GM23248 (cell line): ENCODE results near the gene NGB. TPM values are rescaled to one million over a fixed set of nuclear protein-coding genes. Genes with fewer than 3 reads are reported as not detected.

Experiments used
- DNase-seq: peaks from one replicate; pipeline ENCODE4 v3.0.0-alpha.2; 2015
- H2AFZ ChIP-seq: fragments of 200-600 bp; sonication (generic); 2 replicates; pipeline ENCODE4 v1.6.1; 2016; ENCODE audit warnings: antibody characterized with exemption
- H3F3A ChIP-seq: fragments of 200-600 bp; sonication (generic); 2 replicates; pipeline ENCODE4 v1.6.1; 2016; ENCODE audit warnings: mild to moderate bottlenecking, antibody characterized with exemption, mixed run types; ENCODE audit not compliant: insufficient read depth
- H3K27ac ChIP-seq: fragments of 200-600 bp; sonication (generic); 2 replicates; pipeline ENCODE4 v1.5.1; 2016; ENCODE audit warnings: mild to moderate bottlenecking
- H3K27me3 ChIP-seq: fragments of 200-600 bp; sonication (generic); replicated peaks from 2 replicates; pipeline ENCODE4 v1.6.1; 2016; ENCODE audit warnings: mild to moderate bottlenecking; ENCODE audit not compliant: insufficient read depth
- H3K36me3 ChIP-seq: fragments of 200-600 bp; sonication (generic); 2 replicates; pipeline ENCODE4 v1.6.1; 2016; ENCODE audit warnings: low read depth, mild to moderate bottlenecking
- H3K4me1 ChIP-seq: fragments of 200-600 bp; sonication (generic); 2 replicates; pipeline ENCODE4 v1.6.1; 2016; ENCODE audit warnings: mild to moderate bottlenecking; ENCODE audit not compliant: insufficient read depth
- H3K4me2 ChIP-seq: fragments of 200-600 bp; sonication (generic); one replicate; pipeline ENCODE4 v1.6.1; 2016; ENCODE audit warnings: mild to moderate bottlenecking; ENCODE audit not compliant: unreplicated experiment
- H3K4me3 ChIP-seq: fragments of 200-600 bp; sonication (generic); 2 replicates; pipeline ENCODE4 v1.5.1; 2016; ENCODE audit warnings: mild to moderate bottlenecking
- H3K79me2 ChIP-seq: fragments of 200-600 bp; sonication (generic); 2 replicates; pipeline ENCODE4 v1.6.1; 2016; ENCODE audit warnings: mild to moderate bottlenecking; ENCODE audit not compliant: insufficient read depth
- H3K9ac ChIP-seq: fragments of 200-600 bp; sonication (generic); 2 replicates; pipeline ENCODE4 v1.6.1; 2016; ENCODE audit warnings: mild to moderate bottlenecking
- H3K9me2 ChIP-seq: fragments of 200-600 bp; sonication (generic); 2 replicates; pipeline ENCODE4 v1.6.1; 2016; ENCODE audit warnings: mixed run types, mild to moderate bottlenecking, moderate library complexity; ENCODE audit not compliant: insufficient read depth
- H3K9me3 ChIP-seq: fragments of 200-600 bp; sonication (generic); one replicate; pipeline ENCODE4 v1.6.1; 2017; ENCODE audit warnings: low read depth
- H4K20me1 ChIP-seq: fragments of 200-600 bp; sonication (generic); 2 replicates; pipeline ENCODE4 v1.6.0; 2016; ENCODE audit not compliant: insufficient read depth
- EZH2 ChIP-seq: fragments of 200-600 bp; sonication (generic); IDR thresholded peaks from 2 replicates; pipeline ENCODE4 v1.6.1; 2018; ENCODE audit warnings: antibody characterized with exemption, mild to moderate bottlenecking; ENCODE audit not compliant: insufficient read depth, poor library complexity, severe bottlenecking
- EZH2phosphoT487 ChIP-seq: fragments of 200-600 bp; sonication (generic); IDR thresholded peaks from 2 replicates; pipeline ENCODE4 v1.6.1; 2018; ENCODE audit warnings: antibody characterized with exemption, moderate library complexity, mild to moderate bottlenecking, low read depth; ENCODE audit not compliant: insufficient read depth
- WGBS, 2 experiments: methylation state at CpG; one replicate each; pipeline ENCODE4 v1.1.6; 2015 to 2017; ENCODE audit warnings: low lambda C conversion rate in 2 of 2, low coverage in 1 of 2; ENCODE audit errors: missing lambda C conversion rate in 2 of 2; 5-methylcytosine and 5-hydroxymethylcytosine counted together
- in situ Hi-C: fragments of 300-500 bp; cut with MboI; formaldehyde crosslinking; loops from 2 replicates; pipeline ENCODE4 v1.15.0; 2020
- polyA plus RNA-seq: library from polyadenylated mRNA; unstranded; fragments of >200 nt; fragmentation: Nextera tagmentation; extraction: Ambion mirVana; gene quantifications from 2 replicates; pipeline ENCODE4 v1.2.1, GENCODE V29; 2016
- total RNA-seq: library from RNA; depleted of rRNA; stranded (reverse); fragments of >200 nt; shearing (Covaris generic); gene quantifications from 2 replicates; pipeline ENCODE4 v1.2.3, GENCODE V29; 2014

Gene NGB
- total and polyA plus RNA-seq, 2 experiments from 2014 or later: not detected

GRCh38 chr14:77239412-77239811, 31.6 kb downstream of the NGB start:
- Histone ChIP-seq H3K9me3 (no peaks in the 10 kb centered on the region), H3K36me3 (no peaks in the 10 kb centered on the region), H4K20me1 (no peaks in the 10 kb centered on the region), H3K9ac (no peak overlapping the region), H3K27me3 (peaks cover 7% of the 10 kb centered on the region; the same call in 1 of the 2 replicates), H3K9me2 (no peaks in the 10 kb centered on the region), H3K79me2 (no peaks in the 10 kb centered on the region), H3K4me3 (no peak overlapping the region), H3K4me2 (no peak overlapping the region), H3F3A (no peaks in the 10 kb centered on the region), H3K4me1 (no peaks in the 10 kb centered on the region), H2AFZ (no peak overlapping the region), H3K27ac (no peak overlapping the region)
- DNase-seq: no peak
- in situ Hi-C loops: no loop called here
- WGBS, 2 experiments: 55 to 63% methylated on average over 10 to 16 of the region's 16 CpGs
- TF ChIP-seq EZH2phosphoT487 (no peak), EZH2 (no peak)

- DNase-seq: no peak
- in situ Hi-C loops: no loop called here
- no peak overlapping the region for H3K4me3 ChIP-seq
- H3K4me2 ChIP-seq: no peak overlapping the region
- H3K79me2 ChIP-seq: no peaks in the 10 kb centered on the region
- H3K9me2 ChIP-seq: no peaks in the 10 kb centered on the region
- H3K27ac ChIP-seq: no peak overlapping the region
- no peaks in the 10 kb centered on the region for H3F3A ChIP-seq
- no peaks in the 10 kb centered on the region for H4K20me1 ChIP-seq
- H3K9ac ChIP-seq: no peak overlapping the region
- no peaks in the 10 kb centered on the region for H3K36me3 ChIP-seq
- H3K27me3 ChIP-seq: peaks cover 7% of the 10 kb centered on the region; the same call in 1 of the 2 replicates
- no peaks in the 10 kb centered on the region for H3K4me1 ChIP-seq
- TF ChIP-seq EZH2 (no peak), EZH2phosphoT487 (no peak)
- H2AFZ ChIP-seq: no peak overlapping the region
- H3K9me3 ChIP-seq: no peaks in the 10 kb centered on the region
- 8 to 10% methylated on average over 4 of the region's 4 CpGs for WGBS, 2 experiments
These were observed 32.0 kb downstream of the NGB start for GRCh38 chr14:77238996-77239395.

- H3K36me3 ChIP-seq: no peaks in the 10 kb centered on the region
- H3K79me2 ChIP-seq: no peaks in the 10 kb centered on the region
- in situ Hi-C loops: no loop called here
- H3K4me1 ChIP-seq: no peaks in the 10 kb centered on the region
- no peak overlapping the region for H3K9ac ChIP-seq
- no peak overlapping the region for H3K4me2 ChIP-seq
- WGBS, 2 experiments: 41 to 55% methylated on average over 3 of the region's 3 CpGs
- no peaks in the 10 kb centered on the region for H3F3A ChIP-seq
- no peak for DNase-seq
- H3K9me3 ChIP-seq: no peaks in the 10 kb centered on the region
- no peak overlapping the region for H3K27ac ChIP-seq
- H3K4me3 ChIP-seq: no peak overlapping the region
- no peaks in the 10 kb centered on the region for H3K9me2 ChIP-seq
- no peaks in the 10 kb centered on the region for H4K20me1 ChIP-seq
- peaks cover 7% of the 10 kb centered on the region for H3K27me3 ChIP-seq
- TF ChIP-seq EZH2phosphoT487 (no peak), EZH2 (no peak)
- H2AFZ ChIP-seq: no peak overlapping the region
These were observed 32.6 kb downstream of the NGB start for GRCh38 chr14:77238356-77238755.

GRCh38 chr14:77236814-77237213, 34.2 kb downstream of the NGB start:
- H3K27ac ChIP-seq: no peak overlapping the region
- in situ Hi-C loops: no loop called here
- no peaks in the 10 kb centered on the region for H3K9me3 ChIP-seq
- H3K9me2 ChIP-seq: no peaks in the 10 kb centered on the region
- peaks cover 6% of the 10 kb centered on the region for H3K27me3 ChIP-seq
- no peaks in the 10 kb centered on the region for H3K79me2 ChIP-seq
- TF ChIP-seq EZH2phosphoT487: no peak
- no peak overlapping the region for H2AFZ ChIP-seq
- H3K9ac ChIP-seq: no peak overlapping the region
- 0 to 52% methylated on average over 1 to 7 of the region's 7 CpGs for WGBS, 2 experiments
- no peaks in the 10 kb centered on the region for H3K36me3 ChIP-seq
- H3K4me3 ChIP-seq: no peak overlapping the region
- no peaks in the 10 kb centered on the region for H4K20me1 ChIP-seq
- no peaks in the 10 kb centered on the region for H3K4me1 ChIP-seq
- no peaks in the 10 kb centered on the region for H3F3A ChIP-seq
- no peak for DNase-seq
- H3K4me2 ChIP-seq: no peak overlapping the region

DNA sequence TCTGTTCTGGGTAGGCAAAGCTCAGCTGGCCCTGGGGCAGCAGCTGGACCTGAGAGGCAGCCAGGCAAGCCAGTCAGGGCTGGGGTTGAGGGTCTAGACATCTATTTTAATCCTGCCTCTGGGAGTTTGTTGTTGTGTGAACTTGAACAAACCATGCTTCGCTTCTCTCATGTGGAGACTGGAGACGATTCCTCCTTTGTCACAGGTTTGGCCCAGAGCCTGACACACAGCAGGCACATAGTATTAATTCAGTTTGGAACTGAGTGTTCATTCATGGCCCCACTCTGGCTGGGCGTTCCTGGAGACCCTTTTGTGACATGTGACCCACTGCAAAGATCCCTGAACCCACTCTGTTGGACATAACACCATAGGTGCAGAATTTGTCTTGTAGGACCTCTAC, 39.3 kb downstream of the NGB start:
- no peak overlapping the region for H3K4me3 ChIP-seq
- H3K4me2 ChIP-seq: no peak overlapping the region
- H2AFZ ChIP-seq: no peak overlapping the region
- H3K79me2 ChIP-seq: no peaks in the 10 kb centered on the region
- DNase-seq: no peak
- H3K9me3 ChIP-seq: no peaks in the 10 kb centered on the region
- no peaks in the 10 kb centered on the region for H3K9me2 ChIP-seq
- no peak overlapping the region for H3K27ac ChIP-seq
- no peaks in the 10 kb centered on the region; the same call in 1 of the 2 replicates for H3K27me3 ChIP-seq
- no peak overlapping the region for H3K9ac ChIP-seq
- H3K4me1 ChIP-seq: no peaks in the 10 kb centered on the region
- H3K36me3 ChIP-seq: no peaks in the 10 kb centered on the region
- no peaks in the 10 kb centered on the region for H3F3A ChIP-seq
- 8 to 14% methylated on average over 3 of the region's 3 CpGs for WGBS, 2 experiments
- H4K20me1 ChIP-seq: no peaks in the 10 kb centered on the region
- TF ChIP-seq EZH2 (no peak), EZH2phosphoT487 (no peak)
- in situ Hi-C loops: no loop called here
